HG03060 (cell line): ENCODE measurements around the gene ACR.

Source experiments
- ATAC-seq: cut with Tn5 transposase; IDR thresholded peaks from one replicate; pipeline ENCODE4 v1.9.1; 2021; ENCODE audit warnings: low read depth, moderate number of reproducible peaks; ENCODE audit not compliant: unreplicated experiment

ACR gene

GRCh38 chr22:50702821-50703725, 34.9 kb upstream of the ACR start:
- no peak for ATAC-seq

GRCh38 chr22:50703726-50704509, 34.1 kb upstream of the ACR start:
- no peak for ATAC-seq

GRCh38 chr22:50704510-50705218, 33.3 kb upstream of the ACR start:
- ATAC-seq = no peak

- no peak for ATAC-seq
Observed at GRCh38 chr22:50705219-50705691, 32.7 kb upstream of the ACR start.

- no peak for ATAC-seq
Observed at GRCh38 chr22:50705851-50706351, 32.1 kb upstream of the ACR start.

GRCh38 chr22:50706481-50707125, 31.4 kb upstream of the ACR start:
- no peak for ATAC-seq

- no peak for ATAC-seq
Observed at GRCh38 chr22:50708474-50708873, 29.5 kb upstream of the ACR start.

- ATAC-seq = no peak
Observed at GRCh38 chr22:50708996-50709395, 29.0 kb upstream of the ACR start.

GRCh38 chr22:50710221-50710620, 27.8 kb upstream of the ACR start:
- ATAC-seq = no peak

GRCh38 chr22:50710886-50711285, 27.1 kb upstream of the ACR start:
- no peak for ATAC-seq

- no peak for ATAC-seq
Observed at GRCh38 chr22:50711446-50712340, 26.3 kb upstream of the ACR start.

GRCh38 chr22:50712341-50713007, 25.5 kb upstream of the ACR start:
- no peak for ATAC-seq

GRCh38 chr22:50713008-50713385, 25.0 kb upstream of the ACR start:
- no peak for ATAC-seq

- no peak for ATAC-seq
Observed at GRCh38 chr22:50713571-50714056, 24.4 kb upstream of the ACR start.

GRCh38 chr22:50714150-50714549, 23.9 kb upstream of the ACR start:
- no peak for ATAC-seq

- ATAC-seq = no peak
Observed at GRCh38 chr22:50714631-50715179, 23.3 kb upstream of the ACR start.

GRCh38 chr22:50715250-50715649, 22.8 kb upstream of the ACR start:
- ATAC-seq = no peak

- ATAC-seq = no peak
Observed at GRCh38 chr22:50715776-50716175, 22.2 kb upstream of the ACR start.
